Stimulated activated CD8-positive, alpha-beta memory T cell treated with anti-CD3 and anti-CD28 coated beads, Interleukin-12 subunit alpha, Interleukin-12 subunit beta, amount 100 ng/mL, for 24 hours (primary cell): ENCODE results near the gene KRT78.
A peak's percentile ranks its signal among the peaks of the same experiment; 100 is the strongest.
"Not testable (repeated sequence)": the region's sequence is repeated elsewhere in the genome, so short reads cannot be mapped to it uniquely, and the experiment has no call there.

Experiments used
- DNase-seq: peaks from one replicate; pipeline ENCODE4 v3.0.0-alpha.2; 2020; ENCODE audit errors: extremely low read depth

KRT78 gene

GRCh38 chr12:52872644-52873389, 24.0 kb upstream of the KRT78 start:
- no peak for DNase-seq

- no peak for DNase-seq
Observed at GRCh38 chr12:52871291-52872039, 22.7 kb upstream of the KRT78 start.

- DNase-seq: peak; percentile 39
Observed at GRCh38 chr12:52870361-52871290, 21.8 kb upstream of the KRT78 start.

- DNase-seq: no peak
Observed at GRCh38 chr12:52867642-52868041, 18.8 kb upstream of the KRT78 start.

GRCh38 chr12:52867152-52867551, 18.4 kb upstream of the KRT78 start:
- no peak for DNase-seq

- no peak for DNase-seq
Observed at GRCh38 chr12:52865090-52865944, 16.5 kb upstream of the KRT78 start.

GRCh38 chr12:52862023-52862422, 13.2 kb upstream of the KRT78 start:
- no peak for DNase-seq

GRCh38 chr12:52861511-52861910, 12.7 kb upstream of the KRT78 start:
- DNase-seq: no peak

GRCh38 chr12:52860102-52860823, 11.5 kb upstream of the KRT78 start:
- DNase-seq: no peak

GRCh38 chr12:52857500-52857899, 8.7 kb upstream of the KRT78 start:
- DNase-seq: no peak

GRCh38 chr12:52856787-52857186, 8.0 kb upstream of the KRT78 start:
- no peak for DNase-seq

GRCh38 chr12:52856077-52856476, 7.3 kb upstream of the KRT78 start:
- not testable (repeated sequence) for DNase-seq

- DNase-seq: no peak
Observed at GRCh38 chr12:52851787-52852186, 3.0 kb upstream of the KRT78 start.

GRCh38 chr12:52850681-52851080, 1.9 kb upstream of the KRT78 start:
- DNase-seq: no peak

GRCh38 chr12:52849511-52849910, 717 bp upstream of the KRT78 start:
- DNase-seq: no peak

- DNase-seq: no peak
Observed at GRCh38 chr12:52847335-52848102, 1.3 kb downstream of the KRT78 start.

- DNase-seq: no peak
Observed at GRCh38 chr12:52846356-52846970, 2.3 kb downstream of the KRT78 start.

GRCh38 chr12:52845946-52846345, 2.8 kb downstream of the KRT78 start:
- DNase-seq: no peak

GRCh38 chr12:52844386-52844785, 4.4 kb downstream of the KRT78 start:
- DNase-seq: no peak
